GM12878 (cell line): ENCODE measurements around the gene CTIF. TPM values are rescaled to one million over a fixed set of nuclear protein-coding genes. Genes with fewer than 3 reads are reported as not detected.

Experiments
- EZH2 ChIP-seq: IDR thresholded peaks from 2 replicates; pipeline ENCODE4 v1.6.1; 2012; ENCODE audit warnings: low read depth, mild to moderate bottlenecking, control low read depth, inconsistent platforms, low read length, borderline replicate concordance; ENCODE audit not compliant: control insufficient read depth
- FOS ChIP-seq: IDR thresholded peaks from 3 replicates; pipeline ENCODE4 v1.6.1; 2011; ENCODE audit warnings: borderline replicate concordance; ENCODE audit not compliant: insufficient read length; ENCODE audit errors: extremely low read depth
- MTA2 ChIP-seq: fragments of 450-650 bp; IDR thresholded peaks from 2 replicates; pipeline ENCODE4 v1.6.1; 2016; ENCODE audit warnings: low read depth, mild to moderate bottlenecking, moderate library complexity
- NR2C1 ChIP-seq: fragments of 450-650 bp; IDR thresholded peaks from 2 replicates; pipeline ENCODE4 v1.6.1; 2017; ENCODE audit warnings: antibody characterized with exemption, mild to moderate bottlenecking, moderate library complexity
- NR2C2 ChIP-seq: IDR thresholded peaks from 2 replicates; pipeline ENCODE4 v1.6.1; 2011; ENCODE audit warnings: borderline replicate concordance, low read depth; ENCODE audit not compliant: control insufficient read depth, insufficient read length
- RAD51 ChIP-seq: fragments of 450-650 bp; IDR thresholded peaks from 2 replicates; pipeline ENCODE4 v1.6.1; 2016; ENCODE audit warnings: moderate library complexity, mild to moderate bottlenecking, inconsistent platforms
- STAT1 ChIP-seq: fragments of 450-650 bp; conservative IDR thresholded peaks from 2 replicates; pipeline ENCODE4 v1.6.1; 2014; ENCODE audit warnings: antibody characterized with exemption, mild to moderate bottlenecking
- polyA plus RNA-seq, 11 experiments: library from polyadenylated mRNA; depleted of rRNA in 4 of 11; unstranded in 6 of 11; stranded (reverse) in 5 of 11; fragments of >200 nt; fragmentation: Nextera tagmentation in 4 of 11; fragmentation: Illumina TruSeq in 1 of 11; extraction: Ambion mirVana in 4 of 11; extraction: Trizol in 1 of 11; gene quantifications; 1 replicate in 1 of 11; 2 replicates in 10 of 11; pipeline versions ENCODE4 v1.2.1 to v1.2.3, GENCODE V29; 2011 to 2016; ENCODE audit warnings: inconsistent platforms in 2 of 11, missing spikeins in 2 of 11, low read depth in 1 of 11
- total RNA-seq, 4 experiments: library from RNA; depleted of rRNA in 3 of 4; stranded (reverse); fragments of >200 nt in 3 of 4; fragmentation: Illumina TruSeq in 1 of 4; extraction: Trizol in 1 of 4; gene quantifications; 2 replicates each; pipeline versions ENCODE4 v1.2.1 to v1.2.3, GENCODE V29; 2013 to 2021
- TF ChIP-seq, protein P1 (sequence below): IDR thresholded peaks from 2 replicates; pipeline ENCODE4 v1.6.1; 2012; ENCODE audit warnings: improper control_type of control experiment, low read depth, low read length; ENCODE audit not compliant: insufficient replicate concordance

Gene CTIF
- total and polyA plus RNA-seq, 10 of the 15 experiments (the other 5 are each of a cell fraction or from before 2014, with no cell fraction given), result 0.06 to 11.6 (median 2.5) TPM

DNA sequence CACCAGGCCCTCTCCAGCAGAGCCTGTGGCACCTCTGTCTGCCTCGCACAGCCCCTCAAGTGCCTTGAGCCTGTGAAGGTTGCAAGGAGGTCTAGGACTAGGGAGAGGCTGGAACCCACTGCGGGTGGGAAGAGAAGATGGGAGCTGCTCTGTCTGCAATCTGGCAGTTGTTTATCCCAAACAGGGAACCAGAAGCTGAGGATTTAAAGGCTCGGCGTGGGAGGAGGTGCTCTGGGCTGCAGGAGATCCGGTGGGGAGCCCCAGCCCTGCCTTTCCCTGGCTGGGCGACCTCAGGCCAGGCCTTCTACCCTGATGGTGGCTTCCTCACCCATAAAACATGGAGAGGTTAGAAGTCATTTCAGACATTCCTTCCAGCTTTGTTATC is 237.8 kb downstream of the CTIF start (continued):
- TF ChIP-seq, protein P1, sequence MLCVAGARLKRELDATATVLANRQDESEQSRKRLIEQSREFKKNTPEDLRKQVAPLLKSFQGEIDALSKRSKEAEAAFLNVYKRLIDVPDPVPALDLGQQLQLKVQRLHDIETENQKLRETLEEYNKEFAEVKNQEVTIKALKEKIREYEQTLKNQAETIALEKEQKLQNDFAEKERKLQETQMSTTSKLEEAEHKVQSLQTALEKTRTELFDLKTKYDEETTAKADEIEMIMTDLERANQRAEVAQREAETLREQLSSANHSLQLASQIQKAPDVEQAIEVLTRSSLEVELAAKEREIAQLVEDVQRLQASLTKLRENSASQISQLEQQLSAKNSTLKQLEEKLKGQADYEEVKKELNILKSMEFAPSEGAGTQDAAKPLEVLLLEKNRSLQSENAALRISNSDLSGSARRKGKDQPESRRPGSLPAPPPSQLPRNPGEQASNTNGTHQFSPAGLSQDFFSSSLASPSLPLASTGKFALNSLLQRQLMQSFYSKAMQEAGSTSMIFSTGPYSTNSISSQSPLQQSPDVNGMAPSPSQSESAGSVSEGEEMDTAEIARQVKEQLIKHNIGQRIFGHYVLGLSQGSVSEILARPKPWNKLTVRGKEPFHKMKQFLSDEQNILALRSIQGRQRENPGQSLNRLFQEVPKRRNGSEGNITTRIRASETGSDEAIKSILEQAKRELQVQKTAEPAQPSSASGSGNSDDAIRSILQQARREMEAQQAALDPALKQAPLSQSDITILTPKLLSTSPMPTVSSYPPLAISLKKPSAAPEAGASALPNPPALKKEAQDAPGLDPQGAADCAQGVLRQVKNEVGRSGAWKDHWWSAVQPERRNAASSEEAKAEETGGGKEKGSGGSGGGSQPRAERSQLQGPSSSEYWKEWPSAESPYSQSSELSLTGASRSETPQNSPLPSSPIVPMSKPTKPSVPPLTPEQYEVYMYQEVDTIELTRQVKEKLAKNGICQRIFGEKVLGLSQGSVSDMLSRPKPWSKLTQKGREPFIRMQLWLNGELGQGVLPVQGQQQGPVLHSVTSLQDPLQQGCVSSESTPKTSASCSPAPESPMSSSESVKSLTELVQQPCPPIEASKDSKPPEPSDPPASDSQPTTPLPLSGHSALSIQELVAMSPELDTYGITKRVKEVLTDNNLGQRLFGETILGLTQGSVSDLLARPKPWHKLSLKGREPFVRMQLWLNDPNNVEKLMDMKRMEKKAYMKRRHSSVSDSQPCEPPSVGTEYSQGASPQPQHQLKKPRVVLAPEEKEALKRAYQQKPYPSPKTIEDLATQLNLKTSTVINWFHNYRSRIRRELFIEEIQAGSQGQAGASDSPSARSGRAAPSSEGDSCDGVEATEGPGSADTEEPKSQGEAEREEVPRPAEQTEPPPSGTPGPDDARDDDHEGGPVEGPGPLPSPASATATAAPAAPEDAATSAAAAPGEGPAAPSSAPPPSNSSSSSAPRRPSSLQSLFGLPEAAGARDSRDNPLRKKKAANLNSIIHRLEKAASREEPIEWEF, result no peak
- TF ChIP-seq NR2C1, result no peak
- TF ChIP-seq NR2C2, result no peak
- no peak for TF ChIP-seq MTA2
- no peak for TF ChIP-seq EZH2
- no peak for TF ChIP-seq STAT1
- no peak for TF ChIP-seq RAD51
- TF ChIP-seq FOS, result no peak
